GM12865 (cell line): ENCODE measurements around the gene LBH.
A peak's percentile ranks its signal among the peaks of the same experiment; 100 is the strongest.

Source experiments
- DNase-seq: peaks from one replicate; pipeline ENCODE4 v3.0.0; 2010; ENCODE audit warnings: low read depth
- H3K4me3 ChIP-seq: 2 replicates; pipeline ENCODE4 v1.5.1; 2011; ENCODE audit warnings: mild to moderate bottlenecking, low read depth, low read length, control low read depth
- CTCF ChIP-seq: IDR thresholded peaks from 2 replicates; pipeline ENCODE4 v1.5.1; 2011; ENCODE audit warnings: low read length, control low read depth, low read depth, inconsistent platforms; ENCODE audit not compliant: insufficient read depth; ENCODE audit errors: missing control alignments

LBH gene

GRCh38 chr2:30226144-30227032 is 4.9 kb upstream of the LBH start:
- peak overlapping the region; percentile 65 for H3K4me3 ChIP-seq
- peak; percentile 64 for DNase-seq
- no peak for TF ChIP-seq CTCF

- H3K4me3 ChIP-seq: no peak overlapping the region
- DNase-seq: no peak
- TF ChIP-seq CTCF: no peak
These were observed 1.7 kb upstream of the LBH start for GRCh38 chr2:30229596-30229995.

DNA sequence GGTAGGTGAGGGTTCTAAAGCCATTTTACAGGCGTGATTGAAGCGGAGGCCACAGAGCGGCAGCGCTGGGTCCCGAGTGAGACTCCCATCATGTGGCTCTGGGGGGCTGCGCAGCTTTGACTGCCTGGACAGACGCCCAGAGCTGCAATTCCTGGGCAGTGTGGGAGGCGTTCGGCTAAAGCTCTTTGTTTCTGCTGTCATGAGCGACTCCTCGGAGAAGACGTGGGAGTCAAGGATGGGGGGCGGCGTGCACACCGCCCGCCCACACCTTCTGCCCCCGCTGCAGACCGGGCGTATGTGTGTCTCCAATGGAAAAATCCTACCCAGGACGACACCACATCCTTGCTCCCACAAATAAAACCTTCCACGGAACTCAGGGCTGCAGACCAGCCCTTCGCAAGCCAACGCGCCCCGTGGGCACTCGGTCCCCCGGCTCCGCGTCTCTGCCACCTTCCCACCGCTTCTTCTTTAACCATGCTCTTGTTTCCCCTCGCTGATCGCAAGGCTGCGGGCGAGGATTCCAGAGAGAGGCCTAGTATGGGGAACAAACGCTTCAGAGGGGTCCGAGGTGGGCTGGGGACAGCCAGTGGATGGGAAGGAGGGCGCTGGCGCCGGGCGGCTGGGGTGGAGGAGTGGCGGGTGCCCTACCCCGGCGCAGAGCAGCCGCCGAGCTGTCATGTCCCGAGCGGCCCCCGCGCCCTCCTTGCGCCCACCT is 680 bp upstream of the LBH start:
- H3K4me3 ChIP-seq: peak overlapping the region; percentile 56
- DNase-seq: no peak
- no peak for TF ChIP-seq CTCF

GRCh38 chr2:30231996-30232800 is 864 bp downstream of the LBH start:
- DNase-seq: peak; percentile 76
- H3K4me3 ChIP-seq: peak overlapping the region; percentile 56
- no peak for TF ChIP-seq CTCF

GRCh38 chr2:30232801-30233130 is 1.4 kb downstream of the LBH start:
- DNase-seq: no peak
- no peak for TF ChIP-seq CTCF
- H3K4me3 ChIP-seq: peak overlapping the region; percentile 56

GRCh38 chr2:30233271-30234009 is 2.1 kb downstream of the LBH start:
- TF ChIP-seq CTCF: no peak
- no peak for DNase-seq
- peak overlapping the region; percentile 56 for H3K4me3 ChIP-seq
